ENCODE measurements around the gene STAC.

DNA sequence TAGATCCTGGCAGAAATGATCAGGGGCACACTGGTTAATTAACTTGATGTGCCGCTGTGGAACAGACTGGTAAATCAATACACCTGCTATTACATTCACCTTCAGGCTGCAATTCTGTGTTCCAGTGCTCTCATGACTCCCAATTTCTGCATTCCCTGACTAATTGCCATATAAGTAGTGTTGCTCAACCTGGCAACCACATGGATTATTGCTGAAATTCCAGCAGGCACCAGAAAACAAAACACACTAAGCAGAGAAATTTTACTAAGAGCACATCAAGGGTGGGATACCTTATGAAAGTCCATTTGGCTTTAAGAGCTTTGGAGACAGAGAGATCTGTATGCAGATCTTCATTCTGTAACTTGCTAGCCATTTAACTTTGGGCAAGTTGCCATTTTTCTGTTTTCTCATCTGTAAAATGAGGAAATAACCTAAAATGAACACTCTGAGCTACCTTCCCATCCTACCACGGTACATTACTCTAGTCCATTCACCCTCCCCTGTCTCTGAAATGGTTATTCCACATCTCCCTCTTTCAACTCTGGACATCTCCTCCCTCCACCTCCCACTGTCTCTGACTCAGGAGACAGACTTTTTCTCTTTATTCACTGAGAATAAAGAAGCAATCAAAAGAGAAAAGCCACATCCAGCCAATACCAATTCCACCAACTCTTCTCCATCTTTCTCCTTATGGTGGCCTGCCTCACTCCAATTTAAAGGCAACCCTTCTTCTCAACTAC lies 54.6 kb downstream of the STAC start:
- no peak for TF ChIP-seq POLR2AphosphoS5 (IDR thresholded peaks at IDR 0.05; ENCODE audit: low read depth)
- TF ChIP-seq, protein P1, sequence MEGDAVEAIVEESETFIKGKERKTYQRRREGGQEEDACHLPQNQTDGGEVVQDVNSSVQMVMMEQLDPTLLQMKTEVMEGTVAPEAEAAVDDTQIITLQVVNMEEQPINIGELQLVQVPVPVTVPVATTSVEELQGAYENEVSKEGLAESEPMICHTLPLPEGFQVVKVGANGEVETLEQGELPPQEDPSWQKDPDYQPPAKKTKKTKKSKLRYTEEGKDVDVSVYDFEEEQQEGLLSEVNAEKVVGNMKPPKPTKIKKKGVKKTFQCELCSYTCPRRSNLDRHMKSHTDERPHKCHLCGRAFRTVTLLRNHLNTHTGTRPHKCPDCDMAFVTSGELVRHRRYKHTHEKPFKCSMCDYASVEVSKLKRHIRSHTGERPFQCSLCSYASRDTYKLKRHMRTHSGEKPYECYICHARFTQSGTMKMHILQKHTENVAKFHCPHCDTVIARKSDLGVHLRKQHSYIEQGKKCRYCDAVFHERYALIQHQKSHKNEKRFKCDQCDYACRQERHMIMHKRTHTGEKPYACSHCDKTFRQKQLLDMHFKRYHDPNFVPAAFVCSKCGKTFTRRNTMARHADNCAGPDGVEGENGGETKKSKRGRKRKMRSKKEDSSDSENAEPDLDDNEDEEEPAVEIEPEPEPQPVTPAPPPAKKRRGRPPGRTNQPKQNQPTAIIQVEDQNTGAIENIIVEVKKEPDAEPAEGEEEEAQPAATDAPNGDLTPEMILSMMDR (IDR thresholded peaks at IDR 0.05; ENCODE audit: insufficient read depth, low read length), result no peak
- TF ChIP-seq, protein P2, sequence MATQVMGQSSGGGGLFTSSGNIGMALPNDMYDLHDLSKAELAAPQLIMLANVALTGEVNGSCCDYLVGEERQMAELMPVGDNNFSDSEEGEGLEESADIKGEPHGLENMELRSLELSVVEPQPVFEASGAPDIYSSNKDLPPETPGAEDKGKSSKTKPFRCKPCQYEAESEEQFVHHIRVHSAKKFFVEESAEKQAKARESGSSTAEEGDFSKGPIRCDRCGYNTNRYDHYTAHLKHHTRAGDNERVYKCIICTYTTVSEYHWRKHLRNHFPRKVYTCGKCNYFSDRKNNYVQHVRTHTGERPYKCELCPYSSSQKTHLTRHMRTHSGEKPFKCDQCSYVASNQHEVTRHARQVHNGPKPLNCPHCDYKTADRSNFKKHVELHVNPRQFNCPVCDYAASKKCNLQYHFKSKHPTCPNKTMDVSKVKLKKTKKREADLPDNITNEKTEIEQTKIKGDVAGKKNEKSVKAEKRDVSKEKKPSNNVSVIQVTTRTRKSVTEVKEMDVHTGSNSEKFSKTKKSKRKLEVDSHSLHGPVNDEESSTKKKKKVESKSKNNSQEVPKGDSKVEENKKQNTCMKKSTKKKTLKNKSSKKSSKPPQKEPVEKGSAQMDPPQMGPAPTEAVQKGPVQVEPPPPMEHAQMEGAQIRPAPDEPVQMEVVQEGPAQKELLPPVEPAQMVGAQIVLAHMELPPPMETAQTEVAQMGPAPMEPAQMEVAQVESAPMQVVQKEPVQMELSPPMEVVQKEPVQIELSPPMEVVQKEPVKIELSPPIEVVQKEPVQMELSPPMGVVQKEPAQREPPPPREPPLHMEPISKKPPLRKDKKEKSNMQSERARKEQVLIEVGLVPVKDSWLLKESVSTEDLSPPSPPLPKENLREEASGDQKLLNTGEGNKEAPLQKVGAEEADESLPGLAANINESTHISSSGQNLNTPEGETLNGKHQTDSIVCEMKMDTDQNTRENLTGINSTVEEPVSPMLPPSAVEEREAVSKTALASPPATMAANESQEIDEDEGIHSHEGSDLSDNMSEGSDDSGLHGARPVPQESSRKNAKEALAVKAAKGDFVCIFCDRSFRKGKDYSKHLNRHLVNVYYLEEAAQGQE (IDR thresholded peaks at IDR 0.05; ENCODE audit: insufficient replicate concordance, low read depth), result no peak
